Measurements from ENCODE around the gene AGL. TPM values are rescaled to one million over a fixed set of nuclear protein-coding genes. Genes with fewer than 3 reads are reported as not detected.

The AGL gene
- total and polyA plus RNA-seq, 2 of the 13 experiments (the other 11 are each of a cell fraction or from before 2014, with no cell fraction given): 4.3 to 13.1 TPM

- TF ChIP-seq HOMEZ (CRISPR knock-in tag; IDR thresholded peaks at IDR 0.05; ENCODE audit: low read depth) (no peak), RORA (CRISPR knock-in tag; IDR thresholded peaks at IDR 0.05) (no peak), BCL6 (CRISPR knock-in tag; IDR thresholded peaks at IDR 0.05) (no peak), PHF8 (CRISPR knock-in tag; IDR thresholded peaks at IDR 0.05) (no peak)
Measured at GRCh38 chr1:99886841-99887240, 36.7 kb downstream of the AGL start (continued).

- no peak overlapping the region for H2AFZ ChIP-seq (ENCODE audit: low read length)
- ATAC-seq (no peak), FAIRE-seq (no peak), DNase-seq (ENCODE audit: low spot score) (no peak)
- in situ Hi-C loops (cut with HindIII; ENCODE audit: extremely low pct_ligation_motif_present, low pct_unique_long_range_greater_than_20kb): no loop called here
- ChIA-PET CTCF (ENCODE audit: low intra/inter-chr PET ratio, low total read pairs) (no interaction called here), POLR2A (no interaction called here)
- H3K27me3 ChIP-seq (ENCODE audit: control insufficient read depth in 1 of 2, insufficient read depth in 2 of 2, low read length in 2 of 2): no peaks in the 10 kb centered on the region
- H3K27ac ChIP-seq (ENCODE audit: extremely low read length, insufficient read depth, low read length): no peak overlapping the region
- no peak overlapping the region for H3K4me2 ChIP-seq (ENCODE audit: low read depth, low read length)
- no TSS peak for BruUV-seq (replicated peaks)
- intact Hi-C loops (cut with micrococcal nuclease; ENCODE audit: unreplicated experiment): no loop called here
- H3K79me2 ChIP-seq (ENCODE audit: insufficient read depth, low read length): no peaks in the 10 kb centered on the region
- no peaks in the 10 kb centered on the region for H3K9me3 ChIP-seq (ENCODE audit: low read length)
- H3K36me3 ChIP-seq (replicated peaks in 1 of 2; ENCODE audit: control insufficient read depth in 1 of 2, insufficient read depth in 2 of 2, low read length in 2 of 2): peaks cover 5 to 14% of the 10 kb centered on the region in 2 experiments
- WGBS (ENCODE audit: low lambda C conversion rate): 100% methylated on average over 2 of the region's 2 CpGs
- no peak overlapping the region for H3K4me3 ChIP-seq (replicated peaks in 1 of 3; ENCODE audit: insufficient read depth in 1 of 3, low read depth in 2 of 3, low read length in 3 of 3)
- no peaks in the 10 kb centered on the region for H3K4me1 ChIP-seq (ENCODE audit: insufficient read depth, low read length)
- no peaks in the 10 kb centered on the region for H4K20me1 ChIP-seq (ENCODE audit: insufficient read depth, low read length)
- H3K9ac ChIP-seq (ENCODE audit: insufficient read depth, low read depth, low read length): no peak overlapping the region
- TF ChIP-seq CSRNP2 (CRISPR knock-in tag; conservative IDR thresholded peaks at IDR 0.05; ENCODE audit: low read depth) (no peak), FOSL1 (CRISPR knock-in tag; IDR thresholded peaks at IDR 0.05; ENCODE audit: borderline replicate concordance) (no peak), ZNF407 (CRISPR knock-in tag; IDR thresholded peaks at IDR 0.05; ENCODE audit: not compliant biosample characterization) (no peak), ZNF234 (CRISPR knock-in tag; conservative IDR thresholded peaks at IDR 0.05) (no peak), SKI (IDR thresholded peaks at IDR 0.05; ENCODE audit: partially characterized antibody) (no peak), NFKBIZ (CRISPR knock-in tag; IDR thresholded peaks at IDR 0.05) (no peak), THYN1 (CRISPR knock-in tag; IDR thresholded peaks at IDR 0.05; ENCODE audit: borderline replicate concordance, low read depth) (no peak), HMGA1 (CRISPR knock-in tag; conservative IDR thresholded peaks at IDR 0.05) (no peak), KAT8 (CRISPR knock-in tag; IDR thresholded peaks at IDR 0.05) (no peak)
Measured at GRCh38 chr1:99887890-99888289, 37.7 kb downstream of the AGL start.

Measured in HepG2 (cell line).